ENCODE measurements around the gene C16orf86.

DNA sequence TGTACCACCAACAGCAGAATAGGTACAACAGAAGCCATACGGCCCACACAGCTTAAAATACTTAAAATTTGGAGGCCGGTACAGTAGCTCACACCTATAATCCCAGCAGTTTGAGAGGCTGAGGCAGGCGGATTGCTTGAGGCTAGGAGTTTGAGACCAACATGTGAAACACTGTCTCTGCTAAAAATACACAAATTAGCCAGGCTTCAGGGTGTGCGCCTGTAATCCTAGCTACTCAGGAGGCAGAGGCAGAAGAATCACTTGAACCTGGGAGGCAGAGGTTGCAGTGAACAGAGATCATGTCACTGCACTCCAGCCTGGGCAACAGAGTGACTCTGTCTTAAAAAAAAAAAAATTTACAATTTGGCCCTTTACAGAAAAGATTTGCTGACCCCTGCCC is 35.5 kb downstream of the C16orf86 start:
- TF ChIP-seq, protein P1, sequence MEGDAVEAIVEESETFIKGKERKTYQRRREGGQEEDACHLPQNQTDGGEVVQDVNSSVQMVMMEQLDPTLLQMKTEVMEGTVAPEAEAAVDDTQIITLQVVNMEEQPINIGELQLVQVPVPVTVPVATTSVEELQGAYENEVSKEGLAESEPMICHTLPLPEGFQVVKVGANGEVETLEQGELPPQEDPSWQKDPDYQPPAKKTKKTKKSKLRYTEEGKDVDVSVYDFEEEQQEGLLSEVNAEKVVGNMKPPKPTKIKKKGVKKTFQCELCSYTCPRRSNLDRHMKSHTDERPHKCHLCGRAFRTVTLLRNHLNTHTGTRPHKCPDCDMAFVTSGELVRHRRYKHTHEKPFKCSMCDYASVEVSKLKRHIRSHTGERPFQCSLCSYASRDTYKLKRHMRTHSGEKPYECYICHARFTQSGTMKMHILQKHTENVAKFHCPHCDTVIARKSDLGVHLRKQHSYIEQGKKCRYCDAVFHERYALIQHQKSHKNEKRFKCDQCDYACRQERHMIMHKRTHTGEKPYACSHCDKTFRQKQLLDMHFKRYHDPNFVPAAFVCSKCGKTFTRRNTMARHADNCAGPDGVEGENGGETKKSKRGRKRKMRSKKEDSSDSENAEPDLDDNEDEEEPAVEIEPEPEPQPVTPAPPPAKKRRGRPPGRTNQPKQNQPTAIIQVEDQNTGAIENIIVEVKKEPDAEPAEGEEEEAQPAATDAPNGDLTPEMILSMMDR (IDR thresholded peaks at IDR 0.05; ENCODE audit: low read length), result no peak
- TF ChIP-seq EZH2 (optimal IDR thresholded peaks at IDR 0.05; ENCODE audit: low read depth, low read length), result no peak
- TF ChIP-seq EZH2phosphoT487 (IDR thresholded peaks at IDR 0.05; ENCODE audit: low read length), result no peak

Measured in MM.1S (cell line).